ENCODE results near the gene TIPARP. TPM values are rescaled to one million over a fixed set of nuclear protein-coding genes. Genes with fewer than 3 reads are reported as not detected.
A peak's percentile ranks its signal among the peaks of the same experiment; 100 is the strongest.

Gene TIPARP
- total RNA-seq, 4 donors from 2014 or later: 49.8 to 144 (median 72.6) TPM

DNA sequence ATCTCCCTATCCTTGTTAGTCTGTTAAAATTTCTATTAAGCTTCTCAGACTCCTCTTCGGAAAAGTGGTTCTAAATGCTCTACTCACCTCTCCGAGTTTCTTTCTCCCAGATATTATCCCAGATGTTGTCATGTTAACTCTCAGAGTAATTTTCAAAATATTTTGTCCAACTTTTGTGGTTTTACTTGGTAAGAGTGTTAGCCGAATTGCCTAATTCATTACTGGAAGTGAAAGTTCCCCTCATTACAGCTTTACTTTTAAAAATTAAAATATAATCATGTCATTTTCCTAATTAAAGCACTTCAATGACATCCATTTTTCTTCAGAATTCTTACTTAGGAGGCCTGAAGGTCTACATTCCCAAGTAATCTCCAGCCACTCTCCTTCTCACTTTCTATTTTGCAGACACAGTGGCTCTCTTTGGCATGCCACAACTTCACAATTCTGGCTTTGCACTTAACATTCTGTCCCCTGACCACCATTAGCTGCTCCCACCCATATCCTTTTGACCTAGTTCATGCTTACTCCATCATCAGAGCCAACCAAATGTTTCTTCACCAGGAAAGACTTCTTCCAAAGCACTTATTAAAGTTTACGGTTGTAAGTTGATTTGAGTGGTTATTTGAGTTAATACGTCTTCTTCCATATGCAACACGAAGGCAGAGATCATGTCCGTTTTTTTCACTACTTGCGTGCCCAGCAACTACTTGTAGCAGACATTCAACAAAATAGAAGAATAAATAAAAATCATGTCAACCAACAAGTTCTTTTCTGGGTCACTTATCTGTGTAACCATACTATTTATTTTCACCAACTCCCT lies 10.2 kb upstream of the TIPARP start:
- ATAC-seq: no peak

DNA sequence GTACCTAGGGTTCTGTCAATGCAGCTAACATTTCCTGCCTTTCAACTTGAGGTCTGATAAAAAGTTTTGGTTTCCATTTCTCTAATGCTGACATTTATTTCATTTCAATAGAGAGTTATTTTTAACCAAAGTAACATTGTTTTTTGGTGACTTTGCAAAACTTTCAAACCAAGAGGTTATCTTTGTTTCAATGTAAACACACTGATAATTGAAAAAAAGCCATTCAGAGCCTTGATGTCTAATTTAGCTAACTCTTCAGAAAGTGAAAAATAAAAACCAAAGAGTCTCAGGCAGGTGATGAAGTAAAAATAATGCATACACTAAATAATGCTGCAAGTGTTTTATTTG lies 9.6 kb upstream of the TIPARP start:
- no peaks in the 10 kb centered on the region for H3K9me3 ChIP-seq
- H3K36me3 ChIP-seq: no peaks in the 10 kb centered on the region
- TF ChIP-seq EP300 (IDR thresholded peaks at IDR 0.05): no peak
- TF ChIP-seq, protein P1, sequence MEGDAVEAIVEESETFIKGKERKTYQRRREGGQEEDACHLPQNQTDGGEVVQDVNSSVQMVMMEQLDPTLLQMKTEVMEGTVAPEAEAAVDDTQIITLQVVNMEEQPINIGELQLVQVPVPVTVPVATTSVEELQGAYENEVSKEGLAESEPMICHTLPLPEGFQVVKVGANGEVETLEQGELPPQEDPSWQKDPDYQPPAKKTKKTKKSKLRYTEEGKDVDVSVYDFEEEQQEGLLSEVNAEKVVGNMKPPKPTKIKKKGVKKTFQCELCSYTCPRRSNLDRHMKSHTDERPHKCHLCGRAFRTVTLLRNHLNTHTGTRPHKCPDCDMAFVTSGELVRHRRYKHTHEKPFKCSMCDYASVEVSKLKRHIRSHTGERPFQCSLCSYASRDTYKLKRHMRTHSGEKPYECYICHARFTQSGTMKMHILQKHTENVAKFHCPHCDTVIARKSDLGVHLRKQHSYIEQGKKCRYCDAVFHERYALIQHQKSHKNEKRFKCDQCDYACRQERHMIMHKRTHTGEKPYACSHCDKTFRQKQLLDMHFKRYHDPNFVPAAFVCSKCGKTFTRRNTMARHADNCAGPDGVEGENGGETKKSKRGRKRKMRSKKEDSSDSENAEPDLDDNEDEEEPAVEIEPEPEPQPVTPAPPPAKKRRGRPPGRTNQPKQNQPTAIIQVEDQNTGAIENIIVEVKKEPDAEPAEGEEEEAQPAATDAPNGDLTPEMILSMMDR (IDR thresholded peaks at IDR 0.05): no peak
- no peak for TF ChIP-seq POLR2A (IDR thresholded peaks at IDR 0.05)
- no peak for TF ChIP-seq POLR2AphosphoS5 (IDR thresholded peaks at IDR 0.05)
- no peak overlapping the region for H3K27ac ChIP-seq
- ATAC-seq: no peak
- H3K4me1 ChIP-seq: no peaks in the 10 kb centered on the region
- no peaks in the 10 kb centered on the region for H3K27me3 ChIP-seq
- no peak overlapping the region for H3K4me3 ChIP-seq

More for the DNA sequence above, 10.2 kb upstream of the TIPARP start:
- Histone ChIP-seq H3K9me3 (no peaks in the 10 kb centered on the region), H3K4me3 (no peak overlapping the region), H3K36me3 (no peaks in the 10 kb centered on the region), H3K27me3 (no peaks in the 10 kb centered on the region), H3K27ac (no peak overlapping the region), H3K4me1 (peaks cover 0 to 5% (median 0%) of the 10 kb centered on the region in 3 donors)
- no peak for TF ChIP-seq POLR2AphosphoS5 (IDR thresholded peaks at IDR 0.05)
- TF ChIP-seq, protein P1 (IDR thresholded peaks at IDR 0.05): no peak
- no peak for TF ChIP-seq POLR2A (IDR thresholded peaks at IDR 0.05)
- TF ChIP-seq EP300 (IDR thresholded peaks at IDR 0.05): no peak
- WGBS, 2 donors (ENCODE audit: low coverage in 1 of 2): 78 to 79% methylated on average over 6 to 8 of the region's 8 CpGs

DNA sequence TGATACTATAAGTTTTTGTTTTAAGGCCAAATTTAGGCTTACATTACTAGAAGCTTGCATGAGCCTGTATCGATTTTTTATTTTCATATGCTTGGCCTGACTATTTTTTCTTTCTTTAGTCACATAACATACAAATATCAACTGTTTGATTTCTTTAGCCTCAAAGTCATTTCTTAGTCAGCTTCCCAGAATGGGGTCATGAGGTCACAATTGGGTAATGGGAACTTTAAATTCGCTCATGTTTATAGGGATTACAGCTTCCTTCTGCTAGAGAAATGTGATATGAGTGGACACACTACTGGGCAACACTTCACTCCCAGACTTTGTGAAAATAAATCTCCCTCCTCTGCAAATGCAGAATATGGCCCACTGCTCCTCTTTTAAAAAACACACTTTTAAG lies 9.1 kb upstream of the TIPARP start:
- no peaks in the 10 kb centered on the region for H3K27me3 ChIP-seq
- 54 to 86% methylated on average over 2 of the region's 2 CpGs for WGBS, 2 donors (ENCODE audit: low coverage in 1 of 2)
- no peak overlapping the region for H3K4me3 ChIP-seq
- H3K4me1 ChIP-seq: no peaks in the 10 kb centered on the region
- no peak for ATAC-seq
- H3K36me3 ChIP-seq: no peaks in the 10 kb centered on the region
- H3K9me3 ChIP-seq: no peaks in the 10 kb centered on the region
- no peak overlapping the region for H3K27ac ChIP-seq
- TF ChIP-seq, protein P1 (IDR thresholded peaks at IDR 0.05): no peak

DNA sequence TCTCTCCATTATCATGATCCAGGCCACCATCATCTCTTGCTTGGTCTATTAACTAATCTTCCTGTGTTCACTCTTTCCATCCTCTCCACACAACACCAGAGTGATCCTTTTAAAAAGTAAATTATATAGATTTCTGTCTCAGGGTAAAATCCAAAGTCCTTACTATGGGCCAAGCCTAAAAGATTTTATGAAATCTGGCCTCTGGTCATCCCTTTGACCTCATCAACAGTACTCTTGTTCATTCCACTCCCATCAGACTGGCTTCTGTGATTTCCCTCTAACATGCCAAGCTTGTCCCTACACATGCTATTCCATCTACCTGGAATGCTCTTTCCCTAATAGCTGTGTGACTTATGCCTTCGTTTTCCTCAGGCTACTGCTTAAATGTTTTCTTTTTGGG lies 8.3 kb upstream of the TIPARP start:
- Histone ChIP-seq H3K4me1 (no peaks in the 10 kb centered on the region), H3K27me3 (no peaks in the 10 kb centered on the region), H3K27ac (no peak overlapping the region), H3K36me3 (no peaks in the 10 kb centered on the region), H3K4me3 (no peak overlapping the region), H3K9me3 (no peaks in the 10 kb centered on the region)
- WGBS, 2 donors (ENCODE audit: low coverage in 1 of 2): 75 to 86% methylated on average over 1 of the region's 1 CpG
- TF ChIP-seq POLR2AphosphoS5 (IDR thresholded peaks at IDR 0.05) (no peak), EP300 (IDR thresholded peaks at IDR 0.05) (no peak)
- TF ChIP-seq, protein P1 (IDR thresholded peaks at IDR 0.05): no peak
- ATAC-seq: no peak

DNA sequence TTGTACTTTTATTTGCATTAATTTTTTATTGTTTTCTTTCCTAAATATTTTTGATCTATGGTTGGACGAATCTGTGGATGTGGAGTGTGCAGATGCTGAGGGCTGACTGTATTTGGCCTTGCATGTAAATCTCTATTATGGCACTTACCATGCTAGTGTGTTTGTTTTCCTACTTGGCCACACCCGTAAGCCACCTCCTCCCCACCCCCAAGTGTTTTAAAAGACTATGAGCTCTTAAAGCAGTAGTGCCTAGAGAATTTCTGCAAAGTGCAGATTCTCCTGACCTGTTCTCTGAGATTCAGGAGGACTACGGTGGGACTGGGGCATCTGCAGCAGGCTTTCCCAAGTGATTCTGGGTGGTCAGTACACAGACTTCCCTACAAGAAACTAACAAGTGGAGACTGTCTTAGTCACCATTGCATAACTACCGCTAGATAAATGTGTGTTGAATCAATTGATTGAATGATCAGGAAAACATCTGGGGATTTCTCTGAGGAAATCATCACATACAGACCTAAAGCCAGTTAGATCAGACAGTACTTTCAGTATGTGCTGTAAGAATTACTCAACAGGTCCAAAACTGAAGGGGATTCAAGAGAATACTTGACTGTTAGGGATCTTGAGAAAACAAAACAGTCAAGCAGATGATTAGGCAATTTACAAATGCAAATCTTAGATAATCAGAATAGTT lies 6.2 kb upstream of the TIPARP start:
- Histone ChIP-seq H3K4me3 (no peak overlapping the region), H3K4me1 (no peaks in the 10 kb centered on the region), H3K36me3 (no peaks in the 10 kb centered on the region), H3K27me3 (no peaks in the 10 kb centered on the region), H3K9me3 (no peaks in the 10 kb centered on the region), H3K27ac (no peak overlapping the region)
- peak; percentile 41 for ATAC-seq
- 29 to 38% methylated on average over 4 of the region's 4 CpGs for WGBS, 2 donors (ENCODE audit: low coverage in 1 of 2)
- peak; percentile 27 for TF ChIP-seq POLR2AphosphoS5 (IDR thresholded peaks at IDR 0.05)
- TF ChIP-seq, protein P1 (IDR thresholded peaks at IDR 0.05): no peak
- no peak for TF ChIP-seq EP300 (IDR thresholded peaks at IDR 0.05)
- no peak for TF ChIP-seq POLR2A (IDR thresholded peaks at IDR 0.05)

Data from gastroesophageal sphincter (tissue), 4 donors.